Central memory CD4-positive, alpha-beta T cell (primary cell): ENCODE data around the gene CPLX1.
"Not testable (repeated sequence)": the region's sequence is repeated elsewhere in the genome, so short reads cannot be mapped to it uniquely, and the experiment has no call there.

ENCODE experiments used
- DNase-seq: peaks from one replicate; pipeline ENCODE4 v3.0.0; 2022

CPLX1 gene

GRCh38 chr4:790466-790820 lies 35.5 kb downstream of the CPLX1 start:
- DNase-seq = no peak

- no peak for DNase-seq
These were observed 36.1 kb downstream of the CPLX1 start for GRCh38 chr4:789571-790465.

- no peak for DNase-seq
These were observed 37.2 kb downstream of the CPLX1 start for GRCh38 chr4:788636-789297.

GRCh38 chr4:788006-788635 lies 37.8 kb downstream of the CPLX1 start:
- no peak for DNase-seq

GRCh38 chr4:787561-787981 lies 38.4 kb downstream of the CPLX1 start:
- no peak for DNase-seq

GRCh38 chr4:786861-787300 lies 39.0 kb downstream of the CPLX1 start:
- no peak for DNase-seq

- no peak for DNase-seq
These were observed 39.7 kb downstream of the CPLX1 start for GRCh38 chr4:786074-786741.

GRCh38 chr4:785332-786073 lies 40.4 kb downstream of the CPLX1 start:
- DNase-seq = no peak

- DNase-seq = no peak
These were observed 41.3 kb downstream of the CPLX1 start for GRCh38 chr4:784401-785331.

GRCh38 chr4:781493-782216 lies 44.3 kb downstream of the CPLX1 start:
- peak; percentile 99 for DNase-seq

GRCh38 chr4:780716-781492 lies 45.0 kb downstream of the CPLX1 start:
- no peak for DNase-seq

GRCh38 chr4:780255-780654 lies 45.7 kb downstream of the CPLX1 start:
- DNase-seq = not testable (repeated sequence)

GRCh38 chr4:779555-779954 lies 46.4 kb downstream of the CPLX1 start:
- no peak for DNase-seq

- DNase-seq = no peak
These were observed 48.2 kb downstream of the CPLX1 start for GRCh38 chr4:777520-778262.

GRCh38 chr4:776743-777441 lies 49.0 kb downstream of the CPLX1 start:
- no peak for DNase-seq

GRCh38 chr4:775485-775884 lies 50.4 kb downstream of the CPLX1 start:
- not testable (repeated sequence) for DNase-seq

GRCh38 chr4:774419-775092 lies 51.4 kb downstream of the CPLX1 start:
- DNase-seq = not testable (repeated sequence)

GRCh38 chr4:773214-773613 lies 52.7 kb downstream of the CPLX1 start:
- DNase-seq = no peak
